ENCODE measurements around the gene PRICKLE3. TPM values are rescaled to one million over a fixed set of nuclear protein-coding genes. Genes with fewer than 3 reads are reported as not detected.
"Not testable (repeated sequence)": the region's sequence is repeated elsewhere in the genome, so short reads cannot be mapped to it uniquely, and the experiment has no call there.

The PRICKLE3 gene
- total RNA-seq, 1 donor from 2014 or later = 15.6 TPM

- DNase-seq (ENCODE audit: extremely low read depth, low read depth, low spot score) = no peak
These were observed 23.6 kb downstream of the PRICKLE3 start, which contains the start of gene MAGIX for GRCh38 chrX:49162620-49163019. Gene MAGIX, plus strand, starts transcription at chrX:49162758. Its CDS starts 132 bp downstream, at chrX:49162890.

- no peak for DNase-seq (ENCODE audit: extremely low read depth, low read depth, low spot score)
These were observed 24.5 kb downstream of the PRICKLE3 start for GRCh38 chrX:49161632-49162031.

GRCh38 chrX:49160908-49161307 is 25.3 kb downstream of the PRICKLE3 start:
- no peak for DNase-seq (ENCODE audit: extremely low read depth, low read depth, low spot score)

- no peak for DNase-seq (ENCODE audit: extremely low read depth, low read depth, low spot score)
These were observed 29.0 kb downstream of the PRICKLE3 start for GRCh38 chrX:49157194-49157593.

GRCh38 chrX:49155900-49156837 is 30.0 kb downstream of the PRICKLE3 start:
- no peak for DNase-seq (ENCODE audit: extremely low read depth, low read depth, low spot score)

GRCh38 chrX:49155243-49155899 is 30.8 kb downstream of the PRICKLE3 start:
- no peak for DNase-seq (ENCODE audit: extremely low read depth, low read depth, low spot score)

GRCh38 chrX:49153467-49153866 is 32.7 kb downstream of the PRICKLE3 start:
- no peak for DNase-seq (ENCODE audit: extremely low read depth, low read depth, low spot score)

- DNase-seq (ENCODE audit: extremely low read depth, low read depth, low spot score) = not testable (repeated sequence)
These were observed 36.9 kb downstream of the PRICKLE3 start for GRCh38 chrX:49149291-49149690.

- DNase-seq (ENCODE audit: extremely low read depth, low read depth, low spot score) = not testable (repeated sequence)
These were observed 37.6 kb downstream of the PRICKLE3 start for GRCh38 chrX:49148390-49149100.

- DNase-seq (ENCODE audit: extremely low read depth, low read depth, low spot score) = no peak
These were observed 38.2 kb downstream of the PRICKLE3 start for GRCh38 chrX:49147936-49148335.

GRCh38 chrX:49147282-49147681 is 38.9 kb downstream of the PRICKLE3 start:
- DNase-seq (ENCODE audit: extremely low read depth, low read depth, low spot score) = no peak

GRCh38 chrX:49143154-49143553 is 43.0 kb downstream of the PRICKLE3 start:
- DNase-seq (ENCODE audit: extremely low read depth, low read depth, low spot score) = not testable (repeated sequence)

GRCh38 chrX:49142264-49142663 is 43.9 kb downstream of the PRICKLE3 start:
- DNase-seq (ENCODE audit: extremely low read depth, low read depth, low spot score) = not testable (repeated sequence)

- DNase-seq (ENCODE audit: extremely low read depth, low read depth, low spot score) = no peak
These were observed 46.5 kb downstream of the PRICKLE3 start for GRCh38 chrX:49139713-49140112.

- peak; percentile 44 for DNase-seq (ENCODE audit: extremely low read depth, low read depth, low spot score)
These were observed 48.7 kb downstream of the PRICKLE3 start for GRCh38 chrX:49137492-49137891.

- DNase-seq (ENCODE audit: extremely low read depth, low read depth, low spot score) = no peak
These were observed 52.4 kb downstream of the PRICKLE3 start for GRCh38 chrX:49133759-49134158.

GRCh38 chrX:49132275-49132674 is 53.9 kb downstream of the PRICKLE3 start:
- not testable (repeated sequence) for DNase-seq (ENCODE audit: extremely low read depth, low read depth, low spot score)

GRCh38 chrX:49129427-49129826 is 56.7 kb downstream of the PRICKLE3 start:
- DNase-seq (ENCODE audit: extremely low read depth, low read depth, low spot score) = no peak

GRCh38 chrX:49127742-49128258 is 58.4 kb downstream of the PRICKLE3 start:
- DNase-seq (ENCODE audit: extremely low read depth, low read depth, low spot score) = not testable (repeated sequence)
